ENCODE measurements around the gene C3orf20. TPM values are rescaled to one million over a fixed set of nuclear protein-coding genes. Genes with fewer than 3 reads are reported as not detected.

Gene C3orf20
- total RNA-seq, 2 experiments from 2014 or later: 0.20 to 0.23 TPM

- no peak overlapping the region for H3K27ac Mint-ChIP-seq
- H3K27me3 Mint-ChIP-seq: no peaks in the 10 kb centered on the region
- DNase-seq (no peak), ATAC-seq (no peak)
- no peaks in the 10 kb centered on the region for H3K36me3 Mint-ChIP-seq (ENCODE audit: low read depth)
- H3K4me3 Mint-ChIP-seq: no peak overlapping the region
- TF ChIP-seq CTCF (IDR thresholded peaks at IDR 0.05): no peak
- peaks cover 10% of the 10 kb centered on the region for H3K9me3 Mint-ChIP-seq
- intact Hi-C loops (cut with micrococcal nuclease): no loop called here
- ChIA-PET POLR2A (no interaction called here), CTCF (interaction anchor here (1.9 kb wide), 1 partner anchor 12 kb away, joined by 5 read pairs; no protein-coding TSS in a partner anchor)
- no peaks in the 10 kb centered on the region for H3K4me1 Mint-ChIP-seq (ENCODE audit: low read depth)
Measured at GRCh38 chr3:14779069-14779685, 104.2 kb downstream of the C3orf20 start.

- H3K9me3 Mint-ChIP-seq: peaks cover 10% of the 10 kb centered on the region
- H3K36me3 Mint-ChIP-seq (ENCODE audit: low read depth): no peaks in the 10 kb centered on the region
- no peak overlapping the region for H3K4me3 Mint-ChIP-seq
- TF ChIP-seq CTCF (IDR thresholded peaks at IDR 0.05): peak; percentile 69
- ChIA-PET CTCF (interaction anchor here (0.7 to 2.6 kb wide), 14 partner anchors 8 to 577 kb away, joined by 3 to 12 read pairs (median 4); partner anchors contain the start of gene C3orf20), POLR2A (interaction anchor here (1.3 kb wide), 1 partner anchor 12 kb away, joined by 4 read pairs; no protein-coding TSS in a partner anchor)
- H3K27me3 Mint-ChIP-seq: peaks cover 2% of the 10 kb centered on the region
- no peaks in the 10 kb centered on the region for H3K4me1 Mint-ChIP-seq (ENCODE audit: low read depth)
- DNase-seq (peak; percentile 66), ATAC-seq (no peak)
- intact Hi-C loops (cut with micrococcal nuclease): no loop called here
- no peak overlapping the region for H3K27ac Mint-ChIP-seq
Measured at GRCh38 chr3:14780927-14781507, 106.1 kb downstream of the C3orf20 start.

GRCh38 chr3:14783480-14784086, 108.6 kb downstream of the C3orf20 start:
- ChIA-PET CTCF (interaction anchor here (1.3 kb wide), 1 partner anchor 137 kb away, joined by 4 read pairs; no protein-coding TSS in a partner anchor), POLR2A (no interaction called here)
- intact Hi-C loops (cut with micrococcal nuclease): no loop called here
- Mint-ChIP-seq H3K4me3 (no peak overlapping the region), H3K27ac (no peak overlapping the region), H3K4me1 (ENCODE audit: low read depth) (no peaks in the 10 kb centered on the region), H3K27me3 (peaks cover 2% of the 10 kb centered on the region), H3K36me3 (ENCODE audit: low read depth) (no peaks in the 10 kb centered on the region), H3K9me3 (peaks cover 8% of the 10 kb centered on the region)
- no peak for TF ChIP-seq CTCF (IDR thresholded peaks at IDR 0.05)
- no peak for ATAC-seq
- DNase-seq: no peak

- TF ChIP-seq CTCF (IDR thresholded peaks at IDR 0.05): no peak
- H3K27me3 Mint-ChIP-seq: peaks cover 2% of the 10 kb centered on the region
- no peak for DNase-seq
- no peaks in the 10 kb centered on the region for H3K36me3 Mint-ChIP-seq (ENCODE audit: low read depth)
- intact Hi-C loops (cut with micrococcal nuclease): no loop called here
- ChIA-PET CTCF (interaction anchor here (1.3 kb wide), 1 partner anchor 137 kb away, joined by 4 read pairs; no protein-coding TSS in a partner anchor), POLR2A (no interaction called here)
- H3K4me3 Mint-ChIP-seq: no peak overlapping the region
- H3K4me1 Mint-ChIP-seq (ENCODE audit: low read depth): no peaks in the 10 kb centered on the region
- no peak overlapping the region for H3K27ac Mint-ChIP-seq
- no peak for ATAC-seq
- H3K9me3 Mint-ChIP-seq: peaks cover 2% of the 10 kb centered on the region
Measured at GRCh38 chr3:14784087-14784681, 109.2 kb downstream of the C3orf20 start.

Measured in activated CD8-positive, alpha-beta T cell treated with anti-CD3 and anti-CD28 coated beads for 36 hours (primary cell).